Suprapubic skin (tissue), 3 donors: ENCODE measurements around the gene ZSCAN10.

Experiments used
- POLR2AphosphoS5 ChIP-seq, 3 donors: sonication (generic); formaldehyde crosslinking; IDR thresholded peaks; one replicate each; pipeline ENCODE4 v1.6.1; 2017; ENCODE audit warnings: antibody characterized with exemption in 3 of 3
- TF ChIP-seq, protein P1 (sequence below), 2 donors: fragments of 200-600 bp in 1 of 2; fragments of 450-650 bp in 1 of 2; sonication (generic) in 1 of 2; IDR thresholded peaks; one replicate each; pipeline ENCODE4 v1.5.1; 2016 to 2019; ENCODE audit warnings: antibody characterized with exemption in 2 of 2, mild to moderate bottlenecking in 1 of 2, moderate library complexity in 1 of 2

DNA sequence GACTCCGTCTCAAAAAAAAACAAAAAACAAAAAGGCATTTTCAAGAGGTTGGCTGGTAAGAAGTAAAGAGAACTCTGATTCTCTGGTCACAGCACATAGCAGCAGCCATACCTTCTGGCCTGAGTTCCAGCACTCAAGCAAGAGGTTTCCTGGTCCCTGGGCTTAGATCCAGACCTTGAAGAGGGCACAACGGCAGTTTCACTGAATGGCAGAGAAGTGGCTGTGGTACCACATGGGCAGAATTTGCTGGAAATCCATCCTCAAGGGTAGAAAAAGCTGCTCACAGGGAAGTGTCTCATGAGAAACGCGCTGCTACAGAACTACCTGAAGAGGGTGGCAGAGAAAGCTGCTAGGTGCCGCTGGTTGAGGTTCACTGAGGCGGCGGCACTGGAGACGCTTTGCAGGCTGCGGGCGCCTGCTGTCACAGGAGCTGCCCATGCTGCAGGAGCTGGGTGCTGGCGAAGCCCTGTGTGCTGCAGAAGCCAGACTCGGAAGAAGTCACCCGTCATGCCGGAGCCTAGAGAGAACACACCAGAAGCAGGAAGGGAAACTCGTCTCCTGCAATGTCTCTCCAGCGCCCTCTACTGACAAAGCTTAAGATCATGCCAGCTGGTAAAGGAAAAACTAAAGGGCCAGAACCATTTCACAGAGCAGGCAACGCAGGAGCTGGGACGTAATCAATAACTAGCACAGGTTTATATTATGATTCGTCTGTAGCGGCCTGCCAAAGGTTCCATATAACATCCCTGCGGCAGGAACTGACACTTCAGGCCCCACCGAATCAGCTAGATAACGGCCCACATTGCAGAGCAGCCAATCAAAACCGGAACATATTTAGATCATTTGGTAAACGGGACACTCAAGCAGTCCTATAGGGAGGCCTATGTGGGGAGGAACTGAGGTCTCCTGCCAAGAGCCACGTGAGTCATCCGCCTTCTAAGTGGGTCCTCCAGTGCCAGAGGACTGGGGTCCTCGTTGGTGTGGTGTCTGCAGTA, 30.3 kb upstream of the ZSCAN10 start:
- TF ChIP-seq, protein P1, sequence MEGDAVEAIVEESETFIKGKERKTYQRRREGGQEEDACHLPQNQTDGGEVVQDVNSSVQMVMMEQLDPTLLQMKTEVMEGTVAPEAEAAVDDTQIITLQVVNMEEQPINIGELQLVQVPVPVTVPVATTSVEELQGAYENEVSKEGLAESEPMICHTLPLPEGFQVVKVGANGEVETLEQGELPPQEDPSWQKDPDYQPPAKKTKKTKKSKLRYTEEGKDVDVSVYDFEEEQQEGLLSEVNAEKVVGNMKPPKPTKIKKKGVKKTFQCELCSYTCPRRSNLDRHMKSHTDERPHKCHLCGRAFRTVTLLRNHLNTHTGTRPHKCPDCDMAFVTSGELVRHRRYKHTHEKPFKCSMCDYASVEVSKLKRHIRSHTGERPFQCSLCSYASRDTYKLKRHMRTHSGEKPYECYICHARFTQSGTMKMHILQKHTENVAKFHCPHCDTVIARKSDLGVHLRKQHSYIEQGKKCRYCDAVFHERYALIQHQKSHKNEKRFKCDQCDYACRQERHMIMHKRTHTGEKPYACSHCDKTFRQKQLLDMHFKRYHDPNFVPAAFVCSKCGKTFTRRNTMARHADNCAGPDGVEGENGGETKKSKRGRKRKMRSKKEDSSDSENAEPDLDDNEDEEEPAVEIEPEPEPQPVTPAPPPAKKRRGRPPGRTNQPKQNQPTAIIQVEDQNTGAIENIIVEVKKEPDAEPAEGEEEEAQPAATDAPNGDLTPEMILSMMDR (IDR thresholded peaks at IDR 0.05) = peak; percentile 76 to 92
- peak in 1 of 3 donors; percentile 41 for TF ChIP-seq POLR2AphosphoS5 (IDR thresholded peaks at IDR 0.05)
